ENCODE data around the gene WDR31.

WDR31 gene

GRCh38 chr9:113337714-113338113, 2.4 kb downstream of the WDR31 start:
- TF ChIP-seq TAF1 (IDR thresholded peaks at IDR 0.05; ENCODE audit: low read depth), result no peak
- TF ChIP-seq FOXM1 (IDR thresholded peaks at IDR 0.05; ENCODE audit: borderline replicate concordance, low read depth), result no peak
- TF ChIP-seq CEBPB (IDR thresholded peaks at IDR 0.05), result no peak
- no peak for TF ChIP-seq USF1 (IDR thresholded peaks at IDR 0.05)
- TF ChIP-seq EP300 (IDR thresholded peaks at IDR 0.05; ENCODE audit: borderline replicate concordance), result no peak
- TF ChIP-seq TEAD4 (IDR thresholded peaks at IDR 0.05), result no peak
- TF ChIP-seq ZBTB7A (IDR thresholded peaks at IDR 0.05; ENCODE audit: low read depth), result no peak
- no peak for TF ChIP-seq NFIC (IDR thresholded peaks at IDR 0.05)
- TF ChIP-seq, protein P1, sequence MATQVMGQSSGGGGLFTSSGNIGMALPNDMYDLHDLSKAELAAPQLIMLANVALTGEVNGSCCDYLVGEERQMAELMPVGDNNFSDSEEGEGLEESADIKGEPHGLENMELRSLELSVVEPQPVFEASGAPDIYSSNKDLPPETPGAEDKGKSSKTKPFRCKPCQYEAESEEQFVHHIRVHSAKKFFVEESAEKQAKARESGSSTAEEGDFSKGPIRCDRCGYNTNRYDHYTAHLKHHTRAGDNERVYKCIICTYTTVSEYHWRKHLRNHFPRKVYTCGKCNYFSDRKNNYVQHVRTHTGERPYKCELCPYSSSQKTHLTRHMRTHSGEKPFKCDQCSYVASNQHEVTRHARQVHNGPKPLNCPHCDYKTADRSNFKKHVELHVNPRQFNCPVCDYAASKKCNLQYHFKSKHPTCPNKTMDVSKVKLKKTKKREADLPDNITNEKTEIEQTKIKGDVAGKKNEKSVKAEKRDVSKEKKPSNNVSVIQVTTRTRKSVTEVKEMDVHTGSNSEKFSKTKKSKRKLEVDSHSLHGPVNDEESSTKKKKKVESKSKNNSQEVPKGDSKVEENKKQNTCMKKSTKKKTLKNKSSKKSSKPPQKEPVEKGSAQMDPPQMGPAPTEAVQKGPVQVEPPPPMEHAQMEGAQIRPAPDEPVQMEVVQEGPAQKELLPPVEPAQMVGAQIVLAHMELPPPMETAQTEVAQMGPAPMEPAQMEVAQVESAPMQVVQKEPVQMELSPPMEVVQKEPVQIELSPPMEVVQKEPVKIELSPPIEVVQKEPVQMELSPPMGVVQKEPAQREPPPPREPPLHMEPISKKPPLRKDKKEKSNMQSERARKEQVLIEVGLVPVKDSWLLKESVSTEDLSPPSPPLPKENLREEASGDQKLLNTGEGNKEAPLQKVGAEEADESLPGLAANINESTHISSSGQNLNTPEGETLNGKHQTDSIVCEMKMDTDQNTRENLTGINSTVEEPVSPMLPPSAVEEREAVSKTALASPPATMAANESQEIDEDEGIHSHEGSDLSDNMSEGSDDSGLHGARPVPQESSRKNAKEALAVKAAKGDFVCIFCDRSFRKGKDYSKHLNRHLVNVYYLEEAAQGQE (IDR thresholded peaks at IDR 0.05; ENCODE audit: low read depth), result no peak
- TF ChIP-seq, protein P2, sequence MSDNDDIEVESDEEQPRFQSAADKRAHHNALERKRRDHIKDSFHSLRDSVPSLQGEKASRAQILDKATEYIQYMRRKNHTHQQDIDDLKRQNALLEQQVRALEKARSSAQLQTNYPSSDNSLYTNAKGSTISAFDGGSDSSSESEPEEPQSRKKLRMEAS (IDR thresholded peaks at IDR 0.05), result no peak

DNA sequence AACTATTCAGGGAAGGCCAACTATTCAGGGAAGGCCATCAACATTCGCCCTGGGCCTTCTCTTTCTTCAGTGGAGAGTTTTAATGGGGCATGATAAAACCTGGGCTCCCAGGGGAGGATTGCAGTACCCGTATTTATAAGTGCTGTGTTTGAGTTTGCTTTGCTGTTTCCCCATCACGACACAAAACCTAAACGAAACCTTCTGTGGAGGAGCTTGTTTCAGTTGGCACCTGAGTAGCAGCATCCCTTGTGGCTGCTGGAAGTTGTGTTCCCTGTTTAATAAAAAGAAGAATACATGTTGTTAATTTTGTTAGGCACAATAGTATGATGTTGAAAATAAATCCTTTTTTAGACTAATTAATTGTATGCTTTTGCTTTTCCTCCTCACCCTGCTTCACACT, 8.3 kb downstream of the WDR31 start:
- TF ChIP-seq, protein P2 (IDR thresholded peaks at IDR 0.05), result no peak
- no peak for TF ChIP-seq CEBPB (IDR thresholded peaks at IDR 0.05)
- TF ChIP-seq NFIC (IDR thresholded peaks at IDR 0.05), result no peak
- no peak for TF ChIP-seq TCF12 (IDR thresholded peaks at IDR 0.05; ENCODE audit: low read depth)
- TF ChIP-seq EP300 (IDR thresholded peaks at IDR 0.05; ENCODE audit: borderline replicate concordance), result no peak
- no peak for TF ChIP-seq YY1 (IDR thresholded peaks at IDR 0.05; ENCODE audit: low read depth)
- TF ChIP-seq TAF1 (IDR thresholded peaks at IDR 0.05; ENCODE audit: low read depth), result no peak
- no peak for TF ChIP-seq EGR1 (IDR thresholded peaks at IDR 0.05)
- TF ChIP-seq CREB1 (IDR thresholded peaks at IDR 0.05; ENCODE audit: low read depth), result no peak
- TF ChIP-seq RAD21 (IDR thresholded peaks at IDR 0.05; ENCODE audit: low read depth), result no peak
- TF ChIP-seq ZBTB7A (IDR thresholded peaks at IDR 0.05; ENCODE audit: low read depth), result no peak
- TF ChIP-seq FOXM1 (IDR thresholded peaks at IDR 0.05; ENCODE audit: borderline replicate concordance, low read depth), result no peak
- no peak for TF ChIP-seq USF1 (IDR thresholded peaks at IDR 0.05)
- TF ChIP-seq, protein P1 (IDR thresholded peaks at IDR 0.05; ENCODE audit: low read depth), result no peak
- TF ChIP-seq TEAD4 (IDR thresholded peaks at IDR 0.05), result no peak

DNA sequence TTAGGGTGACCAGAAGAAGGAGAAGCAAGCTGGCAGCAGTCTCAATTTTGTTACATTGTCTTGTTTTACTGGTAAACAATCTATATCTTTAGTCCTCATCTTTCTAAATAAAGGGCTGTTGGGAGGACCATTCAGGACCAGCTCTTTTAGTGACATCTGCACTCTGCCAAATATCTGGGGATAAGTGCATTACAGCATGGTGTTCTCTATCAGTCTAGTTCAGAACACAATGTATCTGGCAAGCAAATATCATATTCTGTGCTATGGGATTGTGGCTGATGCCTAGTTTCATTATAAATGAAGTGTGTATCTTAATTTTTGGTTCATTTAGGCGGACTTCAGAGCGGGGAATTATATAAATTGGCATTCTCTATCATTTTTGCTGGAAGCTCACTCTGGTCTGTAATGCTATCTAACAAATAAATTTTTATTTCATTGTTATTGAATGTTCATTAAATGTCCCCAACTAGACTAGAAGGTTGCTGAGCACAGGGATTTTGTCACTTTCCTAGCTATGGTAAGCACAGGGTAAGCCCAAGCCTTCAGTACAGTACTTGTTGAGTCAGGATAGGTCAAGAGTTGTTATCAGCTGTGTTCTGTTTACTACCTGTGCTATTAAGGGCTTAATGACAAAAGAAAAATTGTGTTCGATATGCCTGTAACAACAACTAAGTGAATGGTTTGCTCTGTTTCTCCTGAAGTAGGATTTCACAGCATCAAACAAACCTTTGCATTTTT, 11.9 kb downstream of the WDR31 start:
- TF ChIP-seq ZBTB7A (IDR thresholded peaks at IDR 0.05; ENCODE audit: low read depth) (no peak), EGR1 (IDR thresholded peaks at IDR 0.05) (no peak), RAD21 (IDR thresholded peaks at IDR 0.05; ENCODE audit: low read depth) (no peak), FOXM1 (IDR thresholded peaks at IDR 0.05; ENCODE audit: borderline replicate concordance, low read depth) (no peak), NFIC (IDR thresholded peaks at IDR 0.05) (no peak), CEBPB (IDR thresholded peaks at IDR 0.05) (no peak), TCF12 (IDR thresholded peaks at IDR 0.05; ENCODE audit: low read depth) (no peak), TEAD4 (IDR thresholded peaks at IDR 0.05) (no peak), YY1 (IDR thresholded peaks at IDR 0.05; ENCODE audit: low read depth) (no peak), USF1 (IDR thresholded peaks at IDR 0.05) (no peak), CREB1 (IDR thresholded peaks at IDR 0.05; ENCODE audit: low read depth) (no peak), EP300 (IDR thresholded peaks at IDR 0.05; ENCODE audit: borderline replicate concordance) (no peak), TAF1 (IDR thresholded peaks at IDR 0.05; ENCODE audit: low read depth) (no peak)
- TF ChIP-seq, protein P2 (IDR thresholded peaks at IDR 0.05), result no peak
- TF ChIP-seq, protein P1 (IDR thresholded peaks at IDR 0.05; ENCODE audit: low read depth), result no peak
